HG02852 (cell line): ENCODE data around the gene SORCS3.

ENCODE experiments used
- ATAC-seq: cut with Tn5 transposase; IDR thresholded peaks from one replicate; pipeline ENCODE4 v1.9.1; 2021; ENCODE audit warnings: mild to moderate bottlenecking, moderate library complexity; ENCODE audit not compliant: unreplicated experiment

Gene SORCS3

GRCh38 chr10:104981995-104982394 lies 340.9 kb downstream of the SORCS3 start:
- no peak for ATAC-seq

DNA sequence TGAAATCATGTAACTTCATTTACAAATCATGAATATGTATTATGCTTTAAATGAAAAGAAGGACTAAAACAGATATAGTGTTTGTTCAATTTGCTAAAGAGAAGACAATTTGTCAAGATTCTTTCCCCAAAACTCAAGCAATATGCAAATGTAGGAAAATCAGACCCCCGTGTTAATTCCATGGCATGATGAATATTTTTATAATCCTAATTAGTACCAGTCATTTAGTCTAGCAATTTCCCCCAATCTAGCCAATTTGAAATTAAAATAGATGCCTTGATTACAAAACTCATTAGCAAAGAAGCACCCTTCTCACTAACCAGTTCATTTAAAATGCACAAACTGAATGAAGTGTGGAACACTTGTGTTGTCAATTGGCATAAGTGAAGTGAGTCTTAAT lies 347.6 kb downstream of the SORCS3 start:
- no peak for ATAC-seq

GRCh38 chr10:104989880-104990279 lies 348.8 kb downstream of the SORCS3 start:
- ATAC-seq, result no peak

DNA sequence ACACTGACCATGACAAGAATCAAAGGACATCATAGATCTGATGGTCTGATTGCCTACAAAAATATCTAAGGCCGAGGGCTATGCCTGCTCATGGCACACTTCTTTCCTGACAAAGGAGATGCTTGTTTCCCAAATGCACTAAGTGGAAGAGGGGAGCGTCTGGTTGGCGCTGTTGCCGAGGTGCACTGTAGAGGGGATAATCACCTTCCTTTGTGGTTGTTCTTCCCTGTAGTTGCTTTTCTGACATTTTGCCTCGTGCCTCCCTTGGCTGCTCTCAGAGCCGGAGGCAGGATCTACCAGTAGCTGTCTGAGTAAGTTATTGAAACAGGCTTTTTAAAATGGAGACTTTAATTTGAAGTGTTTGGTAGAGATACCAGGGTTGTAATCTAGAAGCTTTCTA lies 352.0 kb downstream of the SORCS3 start:
- no peak for ATAC-seq

GRCh38 chr10:105001269-105001668 lies 360.2 kb downstream of the SORCS3 start:
- ATAC-seq, result no peak

GRCh38 chr10:105010411-105011121 lies 369.5 kb downstream of the SORCS3 start:
- ATAC-seq, result no peak

DNA sequence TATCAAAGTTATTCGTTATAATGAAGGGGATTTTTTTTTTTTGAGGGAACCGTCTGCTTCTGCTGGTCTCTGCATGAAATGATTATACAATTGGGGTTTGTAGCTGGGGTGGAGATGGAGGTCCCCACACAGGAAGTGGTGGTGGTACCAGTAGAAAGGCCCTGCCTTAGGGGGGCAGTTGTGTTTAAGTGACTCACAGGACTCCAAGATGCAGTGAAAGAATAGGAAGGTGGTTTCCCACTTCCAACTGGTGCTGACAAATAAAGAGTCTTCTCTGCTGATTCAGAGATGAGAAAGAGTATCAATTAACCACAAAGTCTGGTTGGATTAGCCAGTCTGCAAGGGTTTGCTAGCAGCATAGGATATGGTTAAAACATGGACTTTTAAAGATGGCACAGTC lies 376.0 kb downstream of the SORCS3 start:
- no peak for ATAC-seq

DNA sequence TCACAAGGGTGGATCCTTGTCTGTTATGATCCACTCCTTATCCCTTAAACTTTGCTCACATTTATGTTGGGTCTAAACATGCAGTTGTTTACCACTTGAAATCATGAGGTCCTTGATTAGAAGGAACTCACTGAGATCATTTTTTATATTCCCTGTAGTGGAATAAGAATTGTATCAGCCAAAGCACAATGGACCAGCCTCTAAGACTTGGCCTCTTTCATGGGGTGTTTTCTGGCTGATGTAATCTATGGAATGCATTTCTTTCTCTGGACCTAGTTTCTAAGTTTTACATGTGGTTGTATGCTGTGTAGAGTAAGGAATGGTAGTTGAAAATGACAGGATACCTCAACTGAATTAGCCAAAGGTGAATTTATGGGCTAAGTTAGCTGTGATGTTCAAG lies 376.6 kb downstream of the SORCS3 start:
- ATAC-seq, result no peak

- ATAC-seq, result no peak
These were observed 382.4 kb downstream of the SORCS3 start for GRCh38 chr10:105023211-105024111.

DNA sequence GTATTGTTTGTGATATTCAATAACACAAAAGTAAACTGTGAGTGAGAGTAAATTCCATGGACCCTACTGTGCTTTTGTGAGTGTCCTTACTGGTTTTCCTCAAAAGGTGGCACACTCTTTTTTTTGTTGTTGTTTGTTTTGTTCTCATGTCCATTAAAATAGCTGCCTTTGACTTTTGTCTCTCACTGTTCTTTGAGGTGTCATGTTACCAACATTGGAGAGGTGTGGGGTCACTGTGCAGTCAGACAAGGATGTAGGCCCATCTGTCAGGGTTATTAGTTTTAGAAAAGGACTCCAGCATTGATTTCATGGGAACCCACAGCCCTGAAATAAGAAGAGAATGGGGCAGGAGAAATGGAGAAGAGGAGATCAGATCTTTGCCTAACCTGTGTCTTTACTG lies 383.1 kb downstream of the SORCS3 start:
- ATAC-seq, result no peak

DNA sequence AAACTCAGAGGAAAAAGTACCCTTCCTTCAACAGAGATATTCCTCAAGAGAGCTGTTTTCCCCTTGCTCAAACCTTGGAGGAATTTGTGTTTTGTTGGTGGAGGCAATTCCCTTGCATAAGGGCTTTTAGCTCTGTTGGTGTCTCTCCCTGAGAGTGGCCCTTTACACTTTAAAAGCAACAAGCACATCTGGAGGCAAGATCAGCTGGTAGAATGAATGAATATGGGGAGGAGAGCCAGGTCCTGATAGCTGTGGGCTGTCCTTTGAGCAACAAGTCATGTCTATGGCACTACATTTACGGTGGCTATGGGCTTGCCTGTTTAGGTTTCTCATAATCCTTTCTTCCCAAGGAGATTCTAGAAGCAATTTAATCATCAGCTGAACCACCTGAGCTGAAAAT lies 384.0 kb downstream of the SORCS3 start:
- no peak for ATAC-seq

DNA sequence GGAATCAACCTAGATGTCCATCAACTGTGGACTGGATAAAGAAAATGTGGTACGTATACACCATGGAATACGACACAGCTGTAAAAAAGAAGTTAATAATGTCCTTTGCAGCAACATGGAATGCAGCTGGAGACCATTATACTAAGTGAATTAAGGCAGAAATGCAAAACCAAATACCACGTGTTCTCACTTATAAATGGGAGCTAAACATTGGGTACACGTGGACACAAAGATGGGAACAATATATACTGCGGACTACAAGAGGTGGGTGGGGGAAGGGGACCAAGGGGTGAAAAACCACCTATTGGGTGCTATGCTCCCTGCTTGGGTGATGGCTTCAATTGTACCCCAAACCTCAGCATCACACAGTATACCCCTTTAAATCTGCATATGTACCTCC lies 385.5 kb downstream of the SORCS3 start:
- no peak for ATAC-seq

- ATAC-seq, result no peak
These were observed 388.2 kb downstream of the SORCS3 start for GRCh38 chr10:105029286-105029685.

- no peak for ATAC-seq
These were observed 395.9 kb downstream of the SORCS3 start for GRCh38 chr10:105037022-105037421.

DNA sequence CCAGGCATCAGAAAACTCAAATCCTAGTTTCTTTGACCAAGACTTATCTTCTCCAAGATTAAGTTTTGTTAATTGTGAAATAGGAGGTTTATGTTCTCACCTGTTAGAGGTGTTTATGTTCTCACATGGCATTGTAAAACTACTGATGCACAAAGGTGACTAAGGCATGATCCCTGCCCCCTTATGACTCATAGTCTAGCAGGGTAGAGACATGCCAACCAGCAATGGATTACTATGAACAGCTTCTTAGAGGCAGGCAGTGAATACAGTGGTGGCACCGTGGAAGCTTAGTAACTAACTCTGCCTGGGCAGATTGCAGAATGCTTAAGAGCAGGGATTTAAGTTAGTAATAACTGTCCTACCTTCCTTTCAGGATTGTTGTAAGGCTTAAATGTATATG lies 400.9 kb downstream of the SORCS3 start:
- ATAC-seq, result no peak

GRCh38 chr10:105042906-105043552 lies 401.9 kb downstream of the SORCS3 start:
- no peak for ATAC-seq

GRCh38 chr10:105044902-105045301 lies 403.8 kb downstream of the SORCS3 start:
- no peak for ATAC-seq

- ATAC-seq, result no peak
These were observed 415.3 kb downstream of the SORCS3 start for GRCh38 chr10:105056413-105056812.

DNA sequence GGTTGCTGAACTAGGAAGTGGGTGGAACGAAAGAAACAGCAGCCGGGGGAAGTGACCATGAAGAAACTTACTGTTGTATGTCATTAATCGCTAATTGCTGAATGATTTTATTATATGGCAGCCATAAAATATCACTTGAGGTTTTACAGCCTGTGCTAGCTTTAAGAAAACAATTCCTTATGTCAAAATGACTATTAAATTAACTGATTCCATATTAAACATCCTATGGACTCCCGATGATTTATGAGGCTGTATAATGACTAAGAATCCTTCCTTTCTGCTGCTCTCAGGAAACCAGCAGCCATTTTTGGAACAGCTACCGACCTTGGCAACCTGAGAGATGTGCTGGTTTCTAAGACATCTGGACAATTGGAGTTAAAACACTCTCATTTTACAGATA lies 421.9 kb downstream of the SORCS3 start:
- ATAC-seq, result no peak

- peak; percentile 44 for ATAC-seq
These were observed 422.7 kb downstream of the SORCS3 start for GRCh38 chr10:105063796-105064195.

DNA sequence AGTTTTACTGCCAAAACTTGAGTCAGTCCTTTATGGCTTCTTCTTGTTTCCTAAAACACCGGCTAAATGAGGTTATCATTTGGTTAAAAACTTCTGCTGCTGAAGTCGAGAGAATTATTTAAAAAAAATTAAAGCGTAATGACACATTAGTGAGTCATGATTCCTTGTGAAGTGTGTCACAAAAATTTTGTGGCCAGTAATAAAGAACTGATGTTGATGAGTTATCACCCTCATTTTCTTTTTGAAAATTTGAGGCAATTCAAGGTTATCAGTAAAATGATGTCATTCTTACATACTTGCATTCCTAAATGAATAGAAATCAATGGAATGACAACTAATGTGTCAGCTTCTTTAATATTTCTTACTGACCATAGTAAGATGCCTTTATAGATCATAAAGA lies 427.4 kb downstream of the SORCS3 start:
- ATAC-seq, result no peak

DNA sequence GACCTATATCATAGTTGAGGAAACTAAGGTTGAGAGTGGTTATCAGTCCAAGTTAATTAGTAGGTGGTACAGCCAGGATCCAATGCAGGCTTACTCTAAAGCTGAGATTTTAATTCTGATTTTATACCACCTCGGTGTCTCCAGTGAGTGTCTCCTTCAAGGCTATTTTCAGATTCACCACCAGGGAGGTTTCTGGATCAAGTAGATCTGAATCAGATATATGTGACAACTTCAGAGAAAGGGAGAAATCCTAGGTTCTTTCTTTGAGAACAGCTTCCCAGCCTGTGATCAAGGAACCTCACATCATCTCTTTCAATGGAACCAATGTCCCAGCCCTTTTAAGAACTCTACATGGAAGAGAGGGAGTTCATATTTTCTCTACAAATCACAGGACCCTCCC lies 429.2 kb downstream of the SORCS3 start:
- ATAC-seq, result no peak
